H9 (cell line): ENCODE measurements around the gene RNF212. TPM values are rescaled to one million over a fixed set of nuclear protein-coding genes. Genes with fewer than 3 reads are reported as not detected.

Experiments used
- DNase-seq: peaks from one replicate; pipeline ENCODE4 v3.0.0-alpha.2; 2017
- H2AFZ ChIP-seq: one replicate; pipeline ENCODE4 v1.6.1; 2013; ENCODE audit warnings: mild to moderate bottlenecking, low read length, control low read depth, moderate library complexity
- H2AK5ac ChIP-seq: 2 replicates; pipeline ENCODE4 v1.6.1; 2013; ENCODE audit warnings: low read length, control low read depth, mixed read lengths; ENCODE audit not compliant: insufficient read length
- H2BK120ac ChIP-seq: one replicate; pipeline ENCODE4 v1.6.1; 2013; ENCODE audit warnings: low read depth, mild to moderate bottlenecking, low read length, control low read depth, inconsistent platforms; ENCODE audit not compliant: poor library complexity, severe bottlenecking
- H2BK12ac ChIP-seq: 2 replicates; pipeline ENCODE4 v1.6.1; 2013; ENCODE audit warnings: low read length, control low read depth, mixed read lengths, low read depth; ENCODE audit not compliant: insufficient read length
- H2BK15ac ChIP-seq: 2 replicates; pipeline ENCODE4 v1.6.1; 2013; ENCODE audit warnings: low read depth, low read length, control low read depth
- H2BK20ac ChIP-seq: one replicate; pipeline ENCODE4 v1.6.1; 2013; ENCODE audit warnings: low read depth, mild to moderate bottlenecking, low read length, control low read depth, inconsistent platforms; ENCODE audit not compliant: poor library complexity, severe bottlenecking
- H2BK5ac ChIP-seq: 2 replicates; pipeline ENCODE4 v1.6.1; 2013; ENCODE audit warnings: low read length, control low read depth, mixed read lengths; ENCODE audit not compliant: insufficient read length
- H3K14ac ChIP-seq: 2 replicates; pipeline ENCODE4 v1.6.1; 2013; ENCODE audit warnings: low read length, control low read depth; ENCODE audit not compliant: insufficient read depth
- H3K18ac ChIP-seq: 2 replicates; pipeline ENCODE4 v1.6.1; 2013; ENCODE audit warnings: low read depth, mild to moderate bottlenecking, mixed read lengths, low read length, control low read depth; ENCODE audit not compliant: insufficient read length
- H3K23ac ChIP-seq: 2 replicates; pipeline ENCODE4 v1.6.1; 2013; ENCODE audit warnings: low read length, control low read depth, mixed read lengths, low read depth; ENCODE audit not compliant: insufficient read length
- H3K23me2 ChIP-seq: 2 replicates; pipeline ENCODE4 v1.6.1; 2013; ENCODE audit warnings: low read depth, mild to moderate bottlenecking, mixed read lengths, low read length, control low read depth; ENCODE audit not compliant: insufficient read length, poor library complexity, severe bottlenecking
- H3K27ac ChIP-seq: 2 replicates; pipeline ENCODE4 v1.5.1; 2013; ENCODE audit warnings: low read length, control low read depth, mixed read lengths, low read depth; ENCODE audit not compliant: insufficient read length
- H3K27me3 ChIP-seq: 2 replicates; pipeline ENCODE4 v1.6.1; 2013; ENCODE audit warnings: low read length, control low read depth, inconsistent platforms; ENCODE audit not compliant: insufficient read depth
- H3K4ac ChIP-seq: 2 replicates; pipeline ENCODE4 v1.6.1; 2013; ENCODE audit warnings: low read depth, mild to moderate bottlenecking, control low read depth, inconsistent platforms, low read length, moderate library complexity
- H3K4me1 ChIP-seq: 2 replicates; pipeline ENCODE4 v1.6.1; 2013; ENCODE audit warnings: low read length, control low read depth, inconsistent platforms; ENCODE audit not compliant: insufficient read depth
- H3K4me2 ChIP-seq: 2 replicates; pipeline ENCODE4 v1.6.1; 2013; ENCODE audit warnings: low read length, control low read depth, mixed read lengths; ENCODE audit not compliant: insufficient read length, insufficient read depth
- H3K56ac ChIP-seq: 2 replicates; pipeline ENCODE4 v1.6.1; 2013; ENCODE audit warnings: low read depth, mild to moderate bottlenecking, mixed read lengths, low read length, control low read depth; ENCODE audit not compliant: insufficient read length
- H3K79me1 ChIP-seq: 2 replicates; pipeline ENCODE4 v1.6.1; 2013; ENCODE audit warnings: low read depth, mild to moderate bottlenecking, moderate library complexity, low read length, control low read depth, inconsistent platforms; ENCODE audit not compliant: insufficient read depth, poor library complexity, severe bottlenecking
- H3K79me2 ChIP-seq: 2 replicates; pipeline ENCODE4 v1.6.1; 2013; ENCODE audit warnings: low read length, control low read depth, inconsistent platforms; ENCODE audit not compliant: insufficient read depth
- H3K9ac ChIP-seq: 2 replicates; pipeline ENCODE4 v1.6.1; 2013; ENCODE audit warnings: low read length, control low read depth, mixed read lengths; ENCODE audit not compliant: insufficient read length; ENCODE audit errors: extremely low read depth
- H3K9me3 ChIP-seq: one replicate; pipeline ENCODE4 v1.6.1; 2013; ENCODE audit warnings: low read depth, low read length, inconsistent platforms; ENCODE audit not compliant: control insufficient read depth
- H3T11ph ChIP-seq: one replicate; pipeline ENCODE4 v1.6.1; 2013; ENCODE audit warnings: mild to moderate bottlenecking, low read length, control low read depth, inconsistent platforms
- H4K20me1 ChIP-seq: one replicate; pipeline ENCODE4 v1.6.1; 2013; ENCODE audit not compliant: control insufficient read depth, insufficient read length, insufficient read depth
- H4K5ac ChIP-seq: 2 replicates; pipeline ENCODE4 v1.6.1; 2013; ENCODE audit warnings: low read depth, mild to moderate bottlenecking, mixed read lengths, low read length, control low read depth; ENCODE audit not compliant: insufficient read length
- H4K8ac ChIP-seq: replicated peaks from 2 replicates; pipeline ENCODE4 v1.6.1; 2013; ENCODE audit warnings: low read length, control low read depth, mixed read lengths, low read depth; ENCODE audit not compliant: insufficient read length
- H4K91ac ChIP-seq: 2 replicates; pipeline ENCODE4 v1.6.1; 2013; ENCODE audit warnings: low read depth, mild to moderate bottlenecking, moderate library complexity, mixed read lengths, low read length, control low read depth; ENCODE audit not compliant: insufficient read length
- H3K27ac Mint-ChIP-seq, 3 experiments: 2 replicates in 2 of 3; 3 replicates in 1 of 3; pipeline ENCODE4 v1.8.0; 2020 to 2021; ENCODE audit warnings: mixed read lengths in 3 of 3, mild to moderate bottlenecking in 1 of 3, moderate library complexity in 1 of 3
- H3K27me3 Mint-ChIP-seq: 2 replicates; pipeline ENCODE4 v1.8.0; 2021; ENCODE audit warnings: low read depth, mild to moderate bottlenecking, moderate library complexity, mixed read lengths
- H3K36me3 Mint-ChIP-seq, 3 experiments: 2 replicates in 2 of 3; 3 replicates in 1 of 3; pipeline ENCODE4 v1.8.0; 2020 to 2021; ENCODE audit warnings: low read depth in 3 of 3, mixed read lengths in 3 of 3; ENCODE audit not compliant: insufficient read depth in 1 of 3
- H3K4me1 Mint-ChIP-seq, 2 experiments: 2 replicates each; pipeline ENCODE4 v1.8.0; 2020; ENCODE audit warnings: mixed read lengths in 2 of 2
- H3K4me3 Mint-ChIP-seq, 2 experiments: 2 replicates in 1 of 2; 3 replicates in 1 of 2; pipeline ENCODE4 v1.8.0; 2020 to 2021; ENCODE audit warnings: mild to moderate bottlenecking in 2 of 2, mixed read lengths in 2 of 2, moderate library complexity in 1 of 2
- H3K9me3 Mint-ChIP-seq, 2 experiments: 2 replicates in 1 of 2; 3 replicates in 1 of 2; pipeline ENCODE4 v1.8.0; 2020; ENCODE audit warnings: mild to moderate bottlenecking in 2 of 2, mixed read lengths in 2 of 2, moderate library complexity in 1 of 2
- WGBS: extraction: QIAGEN DNeasy Blood & Tissue Kit; methylation state at CpG from one replicate; pipeline ENCODE4 v1.1.7; 2013; ENCODE audit warnings: missing lambda C conversion rate, low lambda C conversion rate, mixed read lengths; ENCODE audit not compliant: insufficient read length; ENCODE audit errors: extremely low coverage; 5-methylcytosine and 5-hydroxymethylcytosine counted together
- total RNA-seq: library from RNA; stranded (reverse); gene quantifications from 2 replicates; pipeline ENCODE4 v1.2.1, GENCODE V29; 2021
- TF ChIP-seq, protein P1 (sequence below): fragments of 200-600 bp; sonication (generic); conservative IDR thresholded peaks from 3 replicates; pipeline ENCODE4 v1.8.0; 2021; ENCODE audit warnings: antibody characterized with exemption, mild to moderate bottlenecking

Gene RNF212
- total RNA-seq, 1 experiment from 2014 or later: 3.0 TPM

DNA sequence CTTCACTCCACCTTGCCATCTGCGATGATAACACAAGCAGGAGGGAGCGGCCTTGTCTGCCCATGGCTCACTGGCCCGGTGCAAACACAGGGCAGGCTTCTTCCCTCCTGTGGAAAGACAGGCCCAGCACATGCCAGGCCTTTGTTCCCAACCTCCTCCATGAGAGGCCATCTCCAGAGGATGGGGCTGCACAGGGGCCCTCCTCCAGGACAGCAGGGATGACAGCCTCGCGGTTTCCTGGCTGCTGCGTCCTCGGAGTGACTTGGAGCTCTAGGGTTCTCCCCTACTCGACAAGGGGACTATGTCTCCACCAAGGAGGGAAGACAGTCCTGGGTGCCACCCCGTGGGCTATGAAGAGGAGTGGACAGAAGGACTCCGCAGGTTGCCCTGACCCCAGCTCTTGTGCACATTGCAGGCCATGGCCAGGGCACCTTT, 21.8 kb downstream of the RNF212 start:
- H3K27me3 Mint-ChIP-seq: peaks cover 13% of the 10 kb centered on the region
- Histone ChIP-seq H4K8ac (no peak overlapping the region), H2BK20ac (no peak overlapping the region), H2AFZ (no peak overlapping the region), H3K27ac (no peak overlapping the region), H3K79me2 (no peaks in the 10 kb centered on the region), H2BK12ac (no peak overlapping the region), H3K4me2 (no peak overlapping the region), H4K20me1 (no peaks in the 10 kb centered on the region), H3K4me1 (no peaks in the 10 kb centered on the region), H3K14ac (no peak overlapping the region), H3K4ac (no peak overlapping the region), H3K23ac (no peak overlapping the region), H2BK15ac (no peak overlapping the region), H3K9me3 (no peaks in the 10 kb centered on the region), H3K23me2 (no peaks in the 10 kb centered on the region), H3K79me1 (no peaks in the 10 kb centered on the region), H2BK120ac (no peak overlapping the region), H2BK5ac (no peak overlapping the region), H4K5ac (no peak overlapping the region), H3K27me3 (no peaks in the 10 kb centered on the region), H3K56ac (no peak overlapping the region), H4K91ac (no peak overlapping the region), H3K9ac (no peak overlapping the region), H3K18ac (no peak overlapping the region), H3T11ph (no peak overlapping the region), H2AK5ac (no peak overlapping the region)
- H3K4me3 Mint-ChIP-seq: no peak overlapping the region
- no peak overlapping the region; a peak in 1 of 7 replicates for H3K27ac Mint-ChIP-seq
- no CpG with 5 or more reads among the region's 10 CpGs for WGBS
- peak; percentile 20 for DNase-seq
- H3K4me1 Mint-ChIP-seq: no peaks in the 10 kb centered on the region
- peaks cover 20 to 23% of the 10 kb centered on the region in 2 experiments for H3K9me3 Mint-ChIP-seq
- TF ChIP-seq, protein P1, sequence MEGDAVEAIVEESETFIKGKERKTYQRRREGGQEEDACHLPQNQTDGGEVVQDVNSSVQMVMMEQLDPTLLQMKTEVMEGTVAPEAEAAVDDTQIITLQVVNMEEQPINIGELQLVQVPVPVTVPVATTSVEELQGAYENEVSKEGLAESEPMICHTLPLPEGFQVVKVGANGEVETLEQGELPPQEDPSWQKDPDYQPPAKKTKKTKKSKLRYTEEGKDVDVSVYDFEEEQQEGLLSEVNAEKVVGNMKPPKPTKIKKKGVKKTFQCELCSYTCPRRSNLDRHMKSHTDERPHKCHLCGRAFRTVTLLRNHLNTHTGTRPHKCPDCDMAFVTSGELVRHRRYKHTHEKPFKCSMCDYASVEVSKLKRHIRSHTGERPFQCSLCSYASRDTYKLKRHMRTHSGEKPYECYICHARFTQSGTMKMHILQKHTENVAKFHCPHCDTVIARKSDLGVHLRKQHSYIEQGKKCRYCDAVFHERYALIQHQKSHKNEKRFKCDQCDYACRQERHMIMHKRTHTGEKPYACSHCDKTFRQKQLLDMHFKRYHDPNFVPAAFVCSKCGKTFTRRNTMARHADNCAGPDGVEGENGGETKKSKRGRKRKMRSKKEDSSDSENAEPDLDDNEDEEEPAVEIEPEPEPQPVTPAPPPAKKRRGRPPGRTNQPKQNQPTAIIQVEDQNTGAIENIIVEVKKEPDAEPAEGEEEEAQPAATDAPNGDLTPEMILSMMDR: no peak
- peaks cover 0 to 14% (median 7%) of the 10 kb centered on the region in 3 experiments; a peak in 6 of 7 replicates for H3K36me3 Mint-ChIP-seq
